ENCODE results near the gene PDP2. TPM values are rescaled to one million over a fixed set of nuclear protein-coding genes. Genes with fewer than 3 reads are reported as not detected.

PDP2 gene
- total and polyA plus RNA-seq, 4 experiments from 2014 or later: 2.4 to 19.3 (median 10.1) TPM

GRCh38 chr16:66923866-66924265, 43.6 kb downstream of the PDP2 start:
- peaks cover 7% of the 10 kb centered on the region for H3K4me1 ChIP-seq (ENCODE audit: insufficient read depth, low read length)
- peaks cover 0 to 7% (median 5%) of the 10 kb centered on the region in 4 donors for H3K4me1 Mint-ChIP-seq
- peak overlapping the region in 2 of 8 donors; percentile 8 to 16 for H3K4me3 Mint-ChIP-seq
- peaks cover 23 to 26% of the 10 kb centered on the region in 2 donors for H3K27me3 Mint-ChIP-seq
- intact Hi-C loops (cut with micrococcal nuclease): no loop called here
- H3K9me3 ChIP-seq (ENCODE audit: control insufficient read depth in 1 of 2, low read length in 2 of 2): no peaks in the 10 kb centered on the region
- no peak overlapping the region for H3K27ac Mint-ChIP-seq
- H3K36me3 Mint-ChIP-seq: no peaks in the 10 kb centered on the region
- POLR2A ChIA-PET (ENCODE audit: partially characterized antibody): no interaction called here
- DNase-seq: no peak
- CTCF ChIA-PET (ENCODE audit: partially characterized antibody): no interaction called here
- no peak overlapping the region for H3K4me3 ChIP-seq (ENCODE audit: low read length in 2 of 2)
- H3K27ac ChIP-seq (ENCODE audit: low read depth, low read length): no peak overlapping the region
- H3K9me3 Mint-ChIP-seq: no peaks in the 10 kb centered on the region
- H3K36me3 ChIP-seq (ENCODE audit: insufficient read depth, low read length): no peaks in the 10 kb centered on the region
- H3K27me3 ChIP-seq (ENCODE audit: insufficient read depth, low read length): peaks cover 11% of the 10 kb centered on the region

GRCh38 chr16:66924527-66925321, 44.4 kb downstream of the PDP2 start:
- no peaks in the 10 kb centered on the region for H3K9me3 Mint-ChIP-seq
- Histone ChIP-seq H3K4me1 (ENCODE audit: insufficient read depth, low read length) (peaks cover 7% of the 10 kb centered on the region), H3K27me3 (ENCODE audit: insufficient read depth, low read length) (peaks cover 11% of the 10 kb centered on the region), H3K9me3 (ENCODE audit: control insufficient read depth in 1 of 2, low read length in 2 of 2) (no peaks in the 10 kb centered on the region), H3K36me3 (ENCODE audit: insufficient read depth, low read length) (no peaks in the 10 kb centered on the region), H3K27ac (ENCODE audit: low read depth, low read length) (no peak overlapping the region), H3K4me3 (ENCODE audit: low read length in 2 of 2) (no peak overlapping the region)
- peak overlapping the region; percentile 1 to 71 (median 42) for H3K4me3 Mint-ChIP-seq
- no peaks in the 10 kb centered on the region for H3K36me3 Mint-ChIP-seq
- H3K27me3 Mint-ChIP-seq: peaks cover 21 to 23% of the 10 kb centered on the region in 2 donors
- ChIA-PET POLR2A (ENCODE audit: partially characterized antibody) (no interaction called here), CTCF (ENCODE audit: partially characterized antibody) (no interaction called here)
- H3K4me1 Mint-ChIP-seq: peaks cover 0 to 7% (median 5%) of the 10 kb centered on the region in 4 donors
- peak in 3 of 5 donors; percentile 34 to 41 (median 35) for DNase-seq
- intact Hi-C loops (cut with micrococcal nuclease): no loop called here
- H3K27ac Mint-ChIP-seq: no peak overlapping the region

- Histone ChIP-seq H3K9me3 (ENCODE audit: control insufficient read depth in 1 of 2, low read length in 2 of 2) (no peaks in the 10 kb centered on the region), H3K27ac (ENCODE audit: low read depth, low read length) (no peak within 1 kb of the TSS), H3K4me3 (ENCODE audit: low read length in 2 of 2) (peak within 1 kb of the TSS in 1 of 2 donors; percentile 14), H3K36me3 (ENCODE audit: insufficient read depth, low read length) (no peaks in the 10 kb centered on the region), H3K27me3 (ENCODE audit: insufficient read depth, low read length) (peaks cover 11% of the 10 kb centered on the region), H3K4me1 (ENCODE audit: insufficient read depth, low read length) (peaks cover 7% of the 10 kb centered on the region)
- no peaks in the 10 kb centered on the region for H3K9me3 Mint-ChIP-seq
- POLR2A ChIA-PET (ENCODE audit: partially characterized antibody): interaction anchor here (0.7 kb wide), 1 partner anchor 9 kb away, joined by 3 read pairs; the partner anchor contains the start of gene CIAO2B
- H3K36me3 Mint-ChIP-seq: peaks cover 0 to 2% of the 10 kb centered on the region in 2 donors
- H3K4me1 Mint-ChIP-seq: peaks cover 0 to 7% (median 5%) of the 10 kb centered on the region in 4 donors
- no peak for DNase-seq
- intact Hi-C loops (cut with micrococcal nuclease): no loop called here
- H3K27ac Mint-ChIP-seq: peak within 1 kb of the TSS in 1 of 7 donors; percentile 21
- peaks cover 21 to 23% of the 10 kb centered on the region in 2 donors for H3K27me3 Mint-ChIP-seq
- peak within 1 kb of the TSS; percentile 47 to 80 (median 76) for H3K4me3 Mint-ChIP-seq
- CTCF ChIA-PET (ENCODE audit: partially characterized antibody): no interaction called here
These were observed 45.1 kb downstream of the PDP2 start, which contains the start of gene RRAD for GRCh38 chr16:66925322-66925840. Gene RRAD, minus strand, starts transcription at chr16:66925535. Its CDS starts 356 bp downstream, at chr16:66925179.

GRCh38 chr16:66926171-66926947, 46.0 kb downstream of the PDP2 start:
- peaks cover 11% of the 10 kb centered on the region for H3K27me3 ChIP-seq (ENCODE audit: insufficient read depth, low read length)
- ChIA-PET POLR2A (ENCODE audit: partially characterized antibody) (interaction anchor here (0.5 to 0.7 kb wide), 2 partner anchors 8 to 34 kb away, joined by 3 read pairs; partner anchors contain the start of gene CIAO2B), CTCF (ENCODE audit: partially characterized antibody) (interaction anchor here (1.2 kb wide), 1 partner anchor 31 kb away, joined by 3 read pairs; no protein-coding TSS in a partner anchor)
- peak overlapping the region in 4 of 8 donors; percentile 25 to 78 (median 70) for H3K4me3 Mint-ChIP-seq
- intact Hi-C loops (cut with micrococcal nuclease): no loop called here
- peak overlapping the region in 1 of 7 donors; percentile 30 for H3K27ac Mint-ChIP-seq
- no peaks in the 10 kb centered on the region for H3K36me3 ChIP-seq (ENCODE audit: insufficient read depth, low read length)
- peaks cover 20 to 22% of the 10 kb centered on the region in 2 donors for H3K27me3 Mint-ChIP-seq
- peaks cover 0 to 7% (median 5%) of the 10 kb centered on the region in 4 donors for H3K4me1 Mint-ChIP-seq
- H3K4me3 ChIP-seq (ENCODE audit: low read length in 2 of 2): no peak overlapping the region
- H3K27ac ChIP-seq (ENCODE audit: low read depth, low read length): no peak overlapping the region
- DNase-seq: peak in 1 of 5 donors; percentile 3
- peaks cover 0 to 4% of the 10 kb centered on the region in 2 donors for H3K36me3 Mint-ChIP-seq
- no peaks in the 10 kb centered on the region for H3K9me3 Mint-ChIP-seq
- peaks cover 7% of the 10 kb centered on the region for H3K4me1 ChIP-seq (ENCODE audit: insufficient read depth, low read length)
- no peaks in the 10 kb centered on the region for H3K9me3 ChIP-seq (ENCODE audit: control insufficient read depth in 1 of 2, low read length in 2 of 2)

- POLR2A ChIA-PET (ENCODE audit: partially characterized antibody): no interaction called here
These were observed 46.7 kb downstream of the PDP2 start for GRCh38 chr16:66926961-66927436.

GRCh38 chr16:66927918-66928649, 47.8 kb downstream of the PDP2 start:
- H3K4me3 Mint-ChIP-seq: peak overlapping the region in 1 of 8 donors; percentile 54
- Histone ChIP-seq H3K4me1 (ENCODE audit: insufficient read depth, low read length) (peaks cover 19% of the 10 kb centered on the region), H3K27me3 (ENCODE audit: insufficient read depth, low read length) (peaks cover 11% of the 10 kb centered on the region), H3K36me3 (ENCODE audit: insufficient read depth, low read length) (no peaks in the 10 kb centered on the region), H3K4me3 (ENCODE audit: low read length in 2 of 2) (no peak overlapping the region), H3K27ac (ENCODE audit: low read depth, low read length) (no peak overlapping the region), H3K9me3 (ENCODE audit: control insufficient read depth in 1 of 2, low read length in 2 of 2) (no peaks in the 10 kb centered on the region)
- intact Hi-C loops (cut with micrococcal nuclease): no loop called here
- no peak for DNase-seq
- peaks cover 10 to 24% (median 17%) of the 10 kb centered on the region in 4 donors for H3K4me1 Mint-ChIP-seq
- no peaks in the 10 kb centered on the region for H3K9me3 Mint-ChIP-seq
- H3K27me3 Mint-ChIP-seq: peaks cover 16 to 18% of the 10 kb centered on the region in 2 donors
- H3K36me3 Mint-ChIP-seq: peaks cover 3 to 17% of the 10 kb centered on the region in 2 donors
- POLR2A ChIA-PET (ENCODE audit: partially characterized antibody): interaction anchor here (1.2 kb wide), 1 partner anchor 48 kb away, joined by 3 read pairs; the partner anchor contains the start of gene PDP2
- peak overlapping the region in 1 of 7 donors; percentile 37 for H3K27ac Mint-ChIP-seq
- CTCF ChIA-PET (ENCODE audit: partially characterized antibody): interaction anchor here (1.2 to 1.7 kb wide), 6 partner anchors 13 to 98 kb away, joined by 3 to 7 read pairs (median 4); partner anchors contain the start of genes CES3 and NAE1

More at GRCh38 chr16:66926961-66927436, 46.7 kb downstream of the PDP2 start:
- Mint-ChIP-seq H3K4me1 (peaks cover 3 to 13% (median 8%) of the 10 kb centered on the region in 4 donors), H3K27ac (peak overlapping the region in 1 of 7 donors; percentile 30), H3K36me3 (peaks cover 0 to 9% of the 10 kb centered on the region in 2 donors), H3K9me3 (no peaks in the 10 kb centered on the region), H3K4me3 (no peak overlapping the region), H3K27me3 (peaks cover 18 to 21% of the 10 kb centered on the region in 2 donors)
- Histone ChIP-seq H3K4me1 (ENCODE audit: insufficient read depth, low read length) (peaks cover 8% of the 10 kb centered on the region), H3K36me3 (ENCODE audit: insufficient read depth, low read length) (no peaks in the 10 kb centered on the region), H3K27me3 (ENCODE audit: insufficient read depth, low read length) (peaks cover 11% of the 10 kb centered on the region), H3K27ac (ENCODE audit: low read depth, low read length) (no peak overlapping the region), H3K9me3 (ENCODE audit: control insufficient read depth in 1 of 2, low read length in 2 of 2) (no peaks in the 10 kb centered on the region), H3K4me3 (ENCODE audit: low read length in 2 of 2) (no peak overlapping the region)
- DNase-seq: peak in 1 of 5 donors; percentile 3
- CTCF ChIA-PET (ENCODE audit: partially characterized antibody): interaction anchor here (1.2 to 1.7 kb wide), 2 partner anchors 31 to 35 kb away, joined by 3 to 4 read pairs; partner anchors contain the start of gene CES3
- intact Hi-C loops (cut with micrococcal nuclease): no loop called here

Measured in CD4-positive, alpha-beta memory T cell (primary cell).